Glomerular visceral epithelial cell (primary cell): Measurements from ENCODE around the gene PGGHG.

ENCODE experiments used
- DNase-seq: peaks from one replicate; pipeline ENCODE4 v3.0.0-alpha.2; 2016; ENCODE audit errors: extremely low spot score

Gene PGGHG

GRCh38 chr11:269146-269890, 19.6 kb upstream of the PGGHG start:
- DNase-seq = no peak

GRCh38 chr11:270451-271318, 18.2 kb upstream of the PGGHG start:
- no peak for DNase-seq

GRCh38 chr11:271319-271715, 17.6 kb upstream of the PGGHG start:
- no peak for DNase-seq

- no peak for DNase-seq
Measured at GRCh38 chr11:272195-272930, 16.6 kb upstream of the PGGHG start.

GRCh38 chr11:272931-273198, 16.1 kb upstream of the PGGHG start:
- no peak for DNase-seq

GRCh38 chr11:276219-276618, 12.7 kb upstream of the PGGHG start:
- DNase-seq = no peak

GRCh38 chr11:278001-278951, 10.7 kb upstream of the PGGHG start, which contains the start of gene NLRP6:
Gene NLRP6 (plus strand): TSS chr11:278407. CDS start chr11:278570, 163 bp downstream.
- no peak for DNase-seq

GRCh38 chr11:279040-279965, 9.6 kb upstream of the PGGHG start:
- DNase-seq = no peak

GRCh38 chr11:279966-280705, 8.8 kb upstream of the PGGHG start:
- peak; percentile 24 for DNase-seq

- no peak for DNase-seq
Measured at GRCh38 chr11:280706-281485, 8.0 kb upstream of the PGGHG start.

- DNase-seq = no peak
Measured at GRCh38 chr11:281486-282161, 7.3 kb upstream of the PGGHG start.

GRCh38 chr11:282171-282570, 6.8 kb upstream of the PGGHG start:
- DNase-seq = no peak

- no peak for DNase-seq
Measured at GRCh38 chr11:282630-283360, 6.1 kb upstream of the PGGHG start.

GRCh38 chr11:283405-284104, 5.4 kb upstream of the PGGHG start:
- no peak for DNase-seq

- no peak for DNase-seq
Measured at GRCh38 chr11:284105-285020, 4.6 kb upstream of the PGGHG start.
